Mammary epithelial cell (primary cell): Measurements from ENCODE around the gene GMEB2.

ENCODE experiments used
- CTCF ChIP-seq, 2 donors: IDR thresholded peaks in 1 of 2; conservative IDR thresholded peaks in 1 of 2; 2 replicates each; pipeline ENCODE4 v1.5.1; 2011 to 2012; ENCODE audit warnings: inconsistent platforms in 2 of 2, low read length in 2 of 2, mild to moderate bottlenecking in 2 of 2, control low read depth in 1 of 2, low read depth in 1 of 2; ENCODE audit not compliant: insufficient read depth in 1 of 2; ENCODE audit errors: extremely low read depth in 1 of 2
- EZH2 ChIP-seq: IDR thresholded peaks from 2 replicates; pipeline ENCODE4 v1.6.1; 2012; ENCODE audit warnings: low read length, inconsistent platforms, borderline replicate concordance

- TF ChIP-seq EZH2 (no peak), CTCF (conservative IDR thresholded peaks at IDR 0.05 in 1 of 2, IDR thresholded peaks at IDR 0.05 in 1 of 2; ENCODE audit: extremely low read depth in 1 of 2, insufficient read depth in 1 of 2, low read depth in 1 of 2, low read length in 2 of 2) (no peak)
Observed at GRCh38 chr20:63641146-63641791, 14.4 kb upstream of the GMEB2 start.
